Keratinocyte (primary cell): ENCODE data around the gene ARID5B.

Experiments used
- CTCF ChIP-seq, 3 experiments: IDR thresholded peaks in 1 of 3; conservative IDR thresholded peaks in 1 of 3; optimal IDR thresholded peaks in 1 of 3; 2 replicates in 2 of 3; 3 replicates in 1 of 3; pipeline versions ENCODE3 to v1.5.1; 2011; ENCODE audit warnings: low read length in 3 of 3, mild to moderate bottlenecking in 3 of 3, moderate library complexity in 2 of 3, control low read depth in 1 of 3, inconsistent platforms in 1 of 3; ENCODE audit not compliant: insufficient read depth in 2 of 3; ENCODE audit errors: extremely low read depth in 1 of 3
- EZH2 ChIP-seq: IDR thresholded peaks from one replicate; pipeline ENCODE4 v1.6.1; 2012; ENCODE audit warnings: inconsistent platforms, mild to moderate bottlenecking, low read length, moderate library complexity

- TF ChIP-seq CTCF (optimal IDR thresholded peaks at IDR 0.05 in 1 of 3, IDR thresholded peaks at IDR 0.05 in 1 of 3, conservative IDR thresholded peaks at IDR 0.05 in 1 of 3; ENCODE audit: extremely low read depth in 1 of 3, insufficient read depth in 2 of 3, low read length in 3 of 3) = no peak
- no peak for TF ChIP-seq EZH2
Measured at GRCh38 chr10:61989995-61990760, 88.7 kb downstream of the ARID5B start.
